HEK293 (cell line): ENCODE measurements around the gene TPST2.

Experiments used
- CTCF ChIA-PET: fragments of 350-600 bp; formaldehyde crosslinking; extraction: SDS; loops from one replicate; lab custom pipeline; 2021; ENCODE audit warnings: antibody characterized with exemption; lab: Yijun Ruan, JAX
- POLR2A ChIA-PET: fragments of 300-600 bp; formaldehyde crosslinking; extraction: SDS; loops from one replicate; lab custom pipeline; 2020; ENCODE audit warnings: antibody characterized with exemption, inconsistent platforms; lab: Yijun Ruan, JAX
- H3K27ac ChIP-seq: fragments of 200-500 bp; sonication (Bioruptor generic); 2 replicates; pipeline ENCODE4 v1.5.1; 2014; ENCODE audit warnings: low read depth, low read length, control low read depth, inconsistent platforms; ENCODE audit errors: extremely low read depth
- H3K36me3 ChIP-seq, 2 experiments: fragments of 200-500 bp in 1 of 2; sonication (Bioruptor generic) in 1 of 2; 1 replicate in 1 of 2; 2 replicates in 1 of 2; pipeline ENCODE4 v1.5.1; 2014 to 2017; ENCODE audit warnings: inconsistent platforms in 2 of 2, low read length in 2 of 2; ENCODE audit not compliant: control insufficient read depth in 2 of 2, insufficient read depth in 1 of 2
- H3K4me1 ChIP-seq: fragments of 200-500 bp; sonication (Bioruptor generic); 2 replicates; pipeline ENCODE4 v1.5.1; 2014; ENCODE audit warnings: mild to moderate bottlenecking, low read length, inconsistent platforms; ENCODE audit not compliant: control insufficient read depth, insufficient read depth
- H3K4me3 ChIP-seq: 2 replicates; pipeline ENCODE4 v1.5.1; 2011; ENCODE audit warnings: low read depth, mild to moderate bottlenecking, control low read depth, low read length, moderate library complexity
- H3K9me3 ChIP-seq: fragments of 200-500 bp; sonication (Bioruptor generic); 2 replicates; pipeline ENCODE4 v1.5.1; 2014; ENCODE audit warnings: low read depth, low read length, inconsistent platforms; ENCODE audit not compliant: control insufficient read depth, insufficient read depth
- GLIS1 ChIP-seq: fragments of 450-650 bp; formaldehyde crosslinking; IDR thresholded peaks from 2 replicates; pipeline ENCODE4 v1.5.1; 2016; ENCODE audit warnings: missing biosample characterization, missing genetic modification characterization
- GLIS2 ChIP-seq: fragments of 450-650 bp; formaldehyde crosslinking; IDR thresholded peaks from 2 replicates; pipeline ENCODE4 v1.5.1; 2016; ENCODE audit warnings: missing biosample characterization, missing genetic modification characterization
- KLF17 ChIP-seq: fragments of 450-650 bp; formaldehyde crosslinking; IDR thresholded peaks from 2 replicates; pipeline ENCODE4 v1.5.1; 2016; ENCODE audit warnings: missing biosample characterization, missing genetic modification characterization
- MEIS1 ChIP-seq: sonication (generic); formaldehyde crosslinking; IDR thresholded peaks from 2 replicates; pipeline ENCODE4 v1.8.1; 2022; ENCODE audit warnings: missing genetic modification reagents, mild to moderate bottlenecking, borderline replicate concordance
- SP2 ChIP-seq: fragments of 450-650 bp; formaldehyde crosslinking; IDR thresholded peaks from 2 replicates; pipeline ENCODE4 v1.5.1; 2016; ENCODE audit warnings: missing biosample characterization, missing genetic modification characterization
- ZBTB8A ChIP-seq: fragments of 450-650 bp; formaldehyde crosslinking; IDR thresholded peaks from 2 replicates; pipeline ENCODE4 v1.5.1; 2016; ENCODE audit warnings: missing biosample characterization, missing genetic modification characterization
- ZIC2 ChIP-seq: fragments of 450-650 bp; formaldehyde crosslinking; IDR thresholded peaks from 2 replicates; pipeline ENCODE4 v1.5.1; 2016; ENCODE audit warnings: missing biosample characterization, missing genetic modification characterization
- ZNF18 ChIP-seq: fragments of 450-650 bp; formaldehyde crosslinking; IDR thresholded peaks from 2 replicates; pipeline ENCODE4 v1.5.1; 2016; ENCODE audit warnings: missing biosample characterization, missing genetic modification characterization
- ZNF2 ChIP-seq: fragments of 450-650 bp; formaldehyde crosslinking; IDR thresholded peaks from 2 replicates; pipeline ENCODE4 v1.5.1; 2016; ENCODE audit warnings: missing biosample characterization, missing genetic modification characterization
- ZNF211 ChIP-seq: fragments of 450-650 bp; formaldehyde crosslinking; IDR thresholded peaks from 2 replicates; pipeline ENCODE4 v1.5.1; 2016; ENCODE audit warnings: low read depth, missing biosample characterization, missing genetic modification characterization
- ZNF341 ChIP-seq: fragments of 450-650 bp; formaldehyde crosslinking; IDR thresholded peaks from 2 replicates; pipeline ENCODE4; 2016; ENCODE audit warnings: low read depth, missing biosample characterization, missing genetic modification characterization
- ZNF404 ChIP-seq: fragments of 450-650 bp; formaldehyde crosslinking; IDR thresholded peaks from 2 replicates; pipeline ENCODE4 v1.5.1; 2017; ENCODE audit warnings: missing biosample characterization, missing genetic modification characterization
- ZNF433 ChIP-seq: fragments of 450-650 bp; formaldehyde crosslinking; IDR thresholded peaks from 2 replicates; pipeline ENCODE4 v1.5.1; 2016; ENCODE audit warnings: missing biosample characterization, missing genetic modification characterization, low read depth
- ZNF530 ChIP-seq: fragments of 450-650 bp; formaldehyde crosslinking; IDR thresholded peaks from 2 replicates; pipeline ENCODE4 v1.5.1; 2016; ENCODE audit warnings: low read depth, missing biosample characterization, missing genetic modification characterization
- ZNF692 ChIP-seq: fragments of 450-650 bp; formaldehyde crosslinking; IDR thresholded peaks from 2 replicates; pipeline ENCODE4 v1.5.1; 2016; ENCODE audit warnings: missing biosample characterization, missing genetic modification characterization
- ZNF785 ChIP-seq: fragments of 450-650 bp; formaldehyde crosslinking; IDR thresholded peaks from 2 replicates; pipeline ENCODE4 v1.5.1; 2016; ENCODE audit warnings: missing biosample characterization, missing genetic modification characterization

TPST2 gene

GRCh38 chr22:26552466-26552865 lies 37.5 kb downstream of the TPST2 start:
- TF ChIP-seq GLIS1 (tag by site-specific recombination): peak; percentile 47
- no peak for TF ChIP-seq ZBTB8A (tag by site-specific recombination)
- no peak for TF ChIP-seq ZNF530 (tag by site-specific recombination)
- no peak for TF ChIP-seq SP2 (tag by site-specific recombination)
- TF ChIP-seq KLF17 (tag by site-specific recombination): no peak
- TF ChIP-seq MEIS1 (CRISPR knock-in tag): no peak
- no peak for TF ChIP-seq ZNF18 (tag by site-specific recombination)
- TF ChIP-seq, all 188 proteins: peak for 1
- H3K4me1 ChIP-seq: no peaks in the 10 kb centered on the region
- ChIA-PET CTCF (no interaction called here), POLR2A (interaction anchor here (0.6 kb wide), 1 partner anchor 101 kb away, joined by 7 read pairs; no protein-coding TSS in a partner anchor)
- no peaks in the 10 kb centered on the region for H3K36me3 ChIP-seq
- no peak overlapping the region for H3K27ac ChIP-seq
- H3K4me3 ChIP-seq: no peak overlapping the region
- H3K9me3 ChIP-seq: no peaks in the 10 kb centered on the region

- H3K27ac ChIP-seq: no peak overlapping the region
- H3K4me1 ChIP-seq: no peaks in the 10 kb centered on the region
- POLR2A ChIA-PET: no interaction called here
- no peak overlapping the region for H3K4me3 ChIP-seq
- H3K36me3 ChIP-seq: no peaks in the 10 kb centered on the region
- CTCF ChIA-PET: interaction anchor here (1.2 kb wide), 1 partner anchor 91 kb away, joined by 3 read pairs; no protein-coding TSS in a partner anchor
- TF ChIP-seq ZNF692 (tag by site-specific recombination) (no peak), ZNF404 (no peak), ZNF785 (no peak), ZNF433 (tag by site-specific recombination) (no peak), ZNF211 (tag by site-specific recombination) (no peak), ZNF2 (tag by site-specific recombination) (no peak)
- no peaks in the 10 kb centered on the region for H3K9me3 ChIP-seq
These were observed 38.4 kb downstream of the TPST2 start for GRCh38 chr22:26551568-26551967.

GRCh38 chr22:26550498-26551033 lies 39.4 kb downstream of the TPST2 start:
- CTCF ChIA-PET: interaction anchor here (0.6 to 1.2 kb wide), 4 partner anchors 33 to 183 kb away, joined by 3 to 5 read pairs (median 4); no protein-coding TSS in a partner anchor

More at GRCh38 chr22:26550498-26551033, 39.4 kb downstream of the TPST2 start:
- POLR2A ChIA-PET: interaction anchor here (0.6 kb wide), 1 partner anchor 759 kb away, joined by 3 read pairs; no protein-coding TSS in a partner anchor
- no peaks in the 10 kb centered on the region for H3K36me3 ChIP-seq
- TF ChIP-seq ZNF404 (no peak), GLIS2 (peak; percentile 17; the same call in 1 of the 2 replicates), ZIC2 (tag by site-specific recombination) (peak; percentile 74), ZNF341 (tag by site-specific recombination) (0 out of 2 replicates have a peak, but pooled peaks have one; percentile 9)
- H3K4me3 ChIP-seq: no peak overlapping the region
- no peaks in the 10 kb centered on the region for H3K9me3 ChIP-seq
- H3K27ac ChIP-seq: no peak overlapping the region
- no peaks in the 10 kb centered on the region for H3K4me1 ChIP-seq
